Mesodermal cell (in vitro differentiated cells): ENCODE data around the gene LRBA.

Source experiments
- H3K27ac ChIP-seq: 2 replicates; pipeline ENCODE4 v1.7.0; 2013; ENCODE audit warnings: mild to moderate bottlenecking, low read depth, low read length, moderate library complexity; ENCODE audit not compliant: severe bottlenecking
- H3K36me3 ChIP-seq: 2 replicates; pipeline ENCODE4 v1.7.1; 2013; ENCODE audit warnings: mild to moderate bottlenecking, low read length, moderate library complexity; ENCODE audit not compliant: control insufficient read depth, insufficient read depth
- H3K4me1 ChIP-seq: one replicate; pipeline ENCODE4 v1.7.1; 2013; ENCODE audit warnings: mild to moderate bottlenecking, low read length; ENCODE audit not compliant: insufficient read depth, control insufficient read depth, poor library complexity, severe bottlenecking
- H3K4me3 ChIP-seq: 2 replicates; pipeline ENCODE4 v1.7.0; 2013; ENCODE audit warnings: low read length, control low read depth, mild to moderate bottlenecking; ENCODE audit not compliant: insufficient read depth, poor library complexity, severe bottlenecking; ENCODE audit errors: extremely low read depth
- H3K9me3 ChIP-seq: 2 replicates; pipeline ENCODE4 v1.7.1; 2013; ENCODE audit warnings: mild to moderate bottlenecking, low read length, moderate library complexity; ENCODE audit not compliant: control insufficient read depth
- WGBS, 2 experiments: methylation state at CpG; one replicate each; pipeline ENCODE4 v1.1.5; 2013; ENCODE audit warnings: missing lambda C conversion rate in 2 of 2; ENCODE audit not compliant: insufficient coverage in 2 of 2; 5-methylcytosine and 5-hydroxymethylcytosine counted together

The LRBA gene

DNA sequence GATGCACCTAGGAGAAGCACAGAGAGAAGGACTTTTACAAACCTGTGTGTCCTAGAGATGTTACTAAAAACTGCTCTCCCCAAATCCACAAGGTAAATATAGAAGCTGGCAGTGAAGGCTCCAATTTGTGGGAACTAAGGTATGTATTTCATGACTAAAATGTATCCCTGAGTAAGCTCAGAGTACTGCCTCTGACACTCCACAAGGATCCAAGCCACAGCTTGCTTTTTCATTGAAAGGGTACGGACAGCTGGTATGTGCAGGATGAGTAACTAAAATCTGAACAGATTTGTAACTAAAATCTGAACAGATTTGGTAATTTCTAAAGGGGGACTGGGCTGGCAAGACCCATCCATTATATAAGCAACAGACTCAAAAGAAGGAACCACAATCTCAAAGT, 749.3 kb downstream of the LRBA start:
- H3K27ac ChIP-seq: no peak overlapping the region
- H3K4me3 ChIP-seq: no peak overlapping the region
- no CpG with 5 or more reads among the region's 1 CpG for WGBS, 2 experiments
- no peaks in the 10 kb centered on the region for H3K9me3 ChIP-seq
- H3K4me1 ChIP-seq: no peaks in the 10 kb centered on the region
- H3K36me3 ChIP-seq: peaks cover 4% of the 10 kb centered on the region

DNA sequence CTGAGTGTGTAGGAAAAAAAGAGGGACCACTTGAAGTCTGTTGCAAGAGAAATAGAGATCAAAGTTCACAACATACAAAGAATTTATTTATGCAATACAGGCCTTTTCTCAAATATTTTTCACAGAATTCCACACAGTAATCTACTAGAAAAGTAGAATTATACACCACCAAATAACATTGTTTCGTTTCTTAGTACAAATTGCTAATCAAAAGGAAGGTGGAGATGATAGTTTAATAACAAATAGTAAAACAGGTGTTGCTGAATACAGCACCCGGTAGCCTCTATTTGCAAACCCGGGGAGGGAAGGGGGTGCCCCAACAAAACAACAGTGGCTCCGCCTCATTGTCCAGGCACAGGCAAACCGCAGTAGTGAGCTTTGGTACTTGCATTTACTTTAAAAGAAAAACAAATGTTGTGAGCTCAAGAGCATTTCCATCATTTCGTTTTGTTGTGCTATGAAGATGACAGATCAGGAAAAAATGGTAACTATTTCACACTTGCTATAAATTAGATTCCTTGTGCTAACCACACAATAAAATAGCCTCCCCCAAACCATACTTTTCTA, 750.4 kb downstream of the LRBA start:
- no peak overlapping the region for H3K27ac ChIP-seq
- H3K4me3 ChIP-seq: no peak overlapping the region
- WGBS, 2 experiments: 85 to 88% methylated on average over 3 to 4 of the region's 6 CpGs
- H3K4me1 ChIP-seq: no peaks in the 10 kb centered on the region
- peaks cover 4% of the 10 kb centered on the region for H3K36me3 ChIP-seq
- no peaks in the 10 kb centered on the region for H3K9me3 ChIP-seq

DNA sequence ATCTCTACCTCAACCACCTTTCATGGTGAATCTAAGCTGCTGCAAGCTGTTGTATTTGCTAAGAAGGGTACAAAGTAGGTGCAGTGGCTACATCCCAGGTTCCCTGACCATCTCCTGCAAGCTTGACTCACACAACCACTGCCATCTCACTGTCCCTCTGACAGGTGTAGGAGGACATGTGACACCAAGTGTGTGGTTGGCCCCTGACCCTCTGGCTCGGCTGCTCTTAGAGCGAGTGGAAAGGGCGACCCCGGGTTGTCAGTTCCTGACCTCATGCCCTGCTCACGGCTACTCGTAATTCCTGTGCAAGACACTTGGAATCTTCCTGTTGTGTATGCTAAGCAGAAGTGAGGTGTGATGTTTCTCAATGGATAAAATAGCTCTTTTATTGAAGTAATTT, 752.5 kb downstream of the LRBA start:
- Histone ChIP-seq H3K36me3 (peaks cover 4% of the 10 kb centered on the region), H3K4me3 (no peak overlapping the region), H3K4me1 (no peaks in the 10 kb centered on the region), H3K27ac (no peak overlapping the region), H3K9me3 (no peaks in the 10 kb centered on the region)
- 89 to 95% methylated on average over 6 of the region's 6 CpGs for WGBS, 2 experiments

DNA sequence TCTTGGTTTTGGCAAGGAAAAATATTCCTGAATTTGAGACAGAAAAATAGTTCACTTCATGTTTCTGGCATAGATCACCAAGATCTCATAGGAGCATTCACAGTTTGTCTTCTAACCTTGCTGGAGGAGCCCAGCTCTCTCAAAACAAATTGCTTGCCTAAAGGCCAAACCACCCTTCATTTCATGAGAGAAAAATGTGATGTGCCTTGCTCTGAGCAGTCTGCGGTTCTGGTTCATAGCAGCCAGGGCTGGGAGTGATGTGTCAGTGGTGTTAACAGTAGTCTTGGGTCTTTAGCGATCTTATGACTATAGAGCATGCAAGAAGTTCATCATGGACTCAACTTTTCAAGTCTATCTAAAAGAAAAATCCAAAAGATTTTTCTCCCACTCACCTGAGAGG, 753.5 kb downstream of the LRBA start:
- Histone ChIP-seq H3K36me3 (peaks cover 4% of the 10 kb centered on the region), H3K9me3 (no peaks in the 10 kb centered on the region), H3K4me3 (no peak overlapping the region), H3K27ac (no peak overlapping the region), H3K4me1 (no peaks in the 10 kb centered on the region)
- 100% methylated on average over 1 of the region's 2 CpGs; no CpG with 5 or more reads in 1 of the 2 experiments for WGBS, 2 experiments

DNA sequence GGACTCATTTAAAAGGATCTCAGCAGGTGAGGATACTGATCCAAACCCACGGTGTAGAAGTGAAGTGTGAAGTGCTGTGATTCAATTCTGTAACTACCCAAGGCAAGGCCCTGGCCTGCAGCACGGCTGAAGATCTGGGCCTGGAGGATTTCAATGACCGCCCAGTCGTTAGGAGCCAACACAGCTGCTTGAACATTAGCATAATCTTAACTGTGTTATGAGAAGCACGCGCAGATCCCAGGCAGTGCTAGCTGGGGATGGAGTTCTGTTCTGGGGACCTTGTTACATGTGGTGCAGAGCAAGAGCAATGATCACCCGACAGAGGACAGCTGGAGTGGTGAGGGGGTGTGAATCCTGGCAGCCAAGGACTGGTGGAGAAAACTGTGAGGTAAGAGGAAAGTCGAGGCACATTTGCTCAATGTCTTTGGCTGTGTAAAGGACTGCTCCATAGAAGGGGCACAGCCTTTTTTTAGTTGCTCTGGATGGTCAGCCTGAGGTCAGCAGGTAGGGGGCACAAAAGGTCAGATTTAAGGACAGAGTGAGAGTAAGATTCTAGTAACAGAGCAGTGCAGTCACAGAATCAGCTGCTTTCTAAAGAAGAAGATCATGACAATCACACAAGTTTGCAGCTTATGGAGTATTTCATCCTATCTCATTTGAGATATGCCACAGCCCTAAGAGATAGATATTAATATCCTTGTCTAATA, 755.1 kb downstream of the LRBA start:
- Histone ChIP-seq H3K36me3 (no peaks in the 10 kb centered on the region), H3K9me3 (no peaks in the 10 kb centered on the region), H3K4me3 (no peak overlapping the region), H3K27ac (peak overlapping the region; percentile 41), H3K4me1 (no peaks in the 10 kb centered on the region)
- WGBS, 2 experiments: 77 to 83% methylated on average over 6 of the region's 8 CpGs

DNA sequence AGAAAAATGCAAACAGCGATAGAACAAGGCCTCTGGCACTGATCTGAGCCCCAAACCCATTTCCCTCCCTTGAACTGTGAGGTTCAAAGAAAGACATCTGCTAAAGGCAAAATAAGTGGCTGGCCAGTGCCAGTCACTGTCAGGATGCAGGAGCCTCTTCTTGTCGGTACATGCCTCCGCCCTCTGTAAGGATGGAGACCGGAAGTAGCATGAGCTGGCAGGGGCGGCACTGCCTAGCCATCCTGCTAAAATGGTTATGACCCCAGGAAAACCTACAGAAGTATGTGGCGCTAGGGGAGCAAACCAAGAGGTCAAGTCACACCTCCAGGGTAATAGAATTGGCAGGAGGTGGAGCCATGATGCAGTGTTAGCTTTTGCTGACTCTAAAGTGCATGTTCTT, 756.5 kb downstream of the LRBA start:
- 94 to 98% methylated on average over 6 of the region's 6 CpGs for WGBS, 2 experiments
- H3K9me3 ChIP-seq: no peaks in the 10 kb centered on the region
- no peaks in the 10 kb centered on the region for H3K4me1 ChIP-seq
- H3K27ac ChIP-seq: no peak overlapping the region
- H3K4me3 ChIP-seq: no peak overlapping the region
- no peaks in the 10 kb centered on the region for H3K36me3 ChIP-seq

DNA sequence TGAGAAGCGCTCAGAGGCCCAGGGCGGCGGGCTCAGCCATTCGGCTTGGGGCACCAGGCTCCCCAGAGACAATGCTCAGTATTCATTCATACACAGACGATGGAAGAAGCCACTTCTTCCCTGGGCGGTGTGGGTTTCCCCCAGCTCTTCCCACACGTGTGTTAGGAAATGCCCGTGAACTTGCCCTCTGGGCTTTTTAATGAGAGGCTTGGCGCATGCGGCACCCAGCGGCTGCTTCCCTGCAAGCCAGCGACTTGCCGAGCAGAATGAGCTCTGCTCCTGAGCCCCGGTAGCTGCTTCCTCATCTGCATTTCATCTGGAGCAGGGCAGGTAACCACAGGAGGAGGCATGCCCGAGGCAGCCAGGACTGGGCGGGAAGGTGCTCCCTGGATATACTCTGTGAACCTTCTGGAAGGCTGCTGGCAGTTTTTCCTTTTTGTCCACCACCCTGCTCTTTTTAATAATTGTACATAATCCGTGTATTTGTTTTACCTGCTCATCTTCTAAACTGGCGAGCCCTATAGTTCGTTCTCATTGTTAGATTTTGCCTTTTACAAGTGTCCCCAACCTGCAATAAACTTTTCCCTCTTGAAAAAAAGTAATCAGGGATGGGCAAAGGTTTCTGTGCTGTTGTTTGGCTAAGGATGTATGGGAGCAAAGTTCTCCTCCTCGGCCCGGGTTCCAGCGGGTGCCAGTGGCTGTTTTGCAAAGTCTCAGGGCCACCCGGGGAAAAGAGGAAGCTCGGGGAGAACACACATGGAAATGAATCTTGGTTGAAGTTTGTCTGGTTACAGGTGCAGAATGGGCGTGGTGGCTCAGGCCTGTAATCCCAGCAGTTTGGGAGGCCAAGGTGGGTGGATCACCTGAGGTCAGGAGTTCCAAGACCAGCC, 758.0 kb downstream of the LRBA start:
- H3K27ac ChIP-seq: no peak overlapping the region
- 68 to 69% methylated on average over 23 to 24 of the region's 25 CpGs for WGBS, 2 experiments
- peaks cover 3% of the 10 kb centered on the region for H3K4me1 ChIP-seq
- H3K36me3 ChIP-seq: no peaks in the 10 kb centered on the region
- no peak overlapping the region for H3K4me3 ChIP-seq
- no peaks in the 10 kb centered on the region for H3K9me3 ChIP-seq

DNA sequence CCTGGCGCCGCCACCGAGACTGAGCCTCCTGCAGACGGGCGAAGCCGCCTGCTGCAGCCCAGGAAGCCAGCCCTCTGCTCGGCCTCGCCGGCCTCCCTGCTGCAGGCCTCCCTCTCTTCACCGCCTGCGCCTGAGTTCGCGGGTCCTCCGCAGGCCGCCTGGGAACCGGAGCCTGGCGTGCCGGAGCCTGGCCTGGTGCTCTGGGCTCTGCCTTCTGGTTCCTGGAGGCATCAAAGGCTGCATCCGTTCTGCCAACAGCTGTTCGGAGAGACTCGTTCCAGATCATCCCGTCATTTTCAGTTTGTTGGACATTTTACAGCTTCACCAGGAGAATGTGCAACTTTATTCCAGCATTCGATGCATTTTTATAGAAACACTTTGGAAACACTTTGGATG, 758.9 kb downstream of the LRBA start:
- Histone ChIP-seq H3K36me3 (no peaks in the 10 kb centered on the region), H3K4me1 (peaks cover 3% of the 10 kb centered on the region), H3K27ac (no peak overlapping the region), H3K4me3 (no peak overlapping the region), H3K9me3 (no peaks in the 10 kb centered on the region)
- WGBS, 2 experiments: 95 to 98% methylated on average over 17 to 23 of the region's 23 CpGs

DNA sequence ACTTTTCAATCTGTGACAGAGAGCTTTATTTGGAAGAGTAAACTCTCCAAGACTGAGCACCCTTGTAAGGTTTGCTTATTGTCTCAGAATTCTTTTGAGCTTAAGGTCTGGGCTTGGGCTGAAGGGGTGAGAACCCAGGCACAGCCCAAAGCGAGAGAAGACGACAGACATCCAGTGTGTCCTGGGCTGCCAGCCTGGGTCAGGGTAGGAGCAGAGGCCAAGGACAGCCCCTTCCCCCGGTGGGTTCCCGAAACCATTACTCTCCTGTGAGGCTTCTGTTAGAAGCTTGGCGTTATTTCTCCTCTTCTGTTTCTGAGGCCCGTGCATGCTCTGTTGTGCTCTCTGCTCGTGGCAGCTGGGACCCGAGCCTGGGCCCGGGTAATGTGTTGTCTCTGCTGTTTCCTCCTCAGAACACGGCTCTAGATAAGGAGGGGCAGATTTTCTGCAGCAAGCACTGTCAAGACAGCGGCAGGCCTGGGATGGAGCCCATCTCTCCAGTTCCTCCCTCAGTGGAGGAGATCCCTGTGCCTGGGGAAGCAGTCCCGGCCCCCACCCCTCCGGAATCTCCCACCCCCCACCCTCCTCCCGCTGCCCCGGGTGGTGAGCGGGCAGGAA, 759.4 kb downstream of the LRBA start:
- Histone ChIP-seq H3K36me3 (no peaks in the 10 kb centered on the region), H3K4me1 (peaks cover 3% of the 10 kb centered on the region), H3K9me3 (no peaks in the 10 kb centered on the region), H3K4me3 (no peak overlapping the region), H3K27ac (no peak overlapping the region)
- 80 to 90% methylated on average over 10 to 13 of the region's 16 CpGs for WGBS, 2 experiments

DNA sequence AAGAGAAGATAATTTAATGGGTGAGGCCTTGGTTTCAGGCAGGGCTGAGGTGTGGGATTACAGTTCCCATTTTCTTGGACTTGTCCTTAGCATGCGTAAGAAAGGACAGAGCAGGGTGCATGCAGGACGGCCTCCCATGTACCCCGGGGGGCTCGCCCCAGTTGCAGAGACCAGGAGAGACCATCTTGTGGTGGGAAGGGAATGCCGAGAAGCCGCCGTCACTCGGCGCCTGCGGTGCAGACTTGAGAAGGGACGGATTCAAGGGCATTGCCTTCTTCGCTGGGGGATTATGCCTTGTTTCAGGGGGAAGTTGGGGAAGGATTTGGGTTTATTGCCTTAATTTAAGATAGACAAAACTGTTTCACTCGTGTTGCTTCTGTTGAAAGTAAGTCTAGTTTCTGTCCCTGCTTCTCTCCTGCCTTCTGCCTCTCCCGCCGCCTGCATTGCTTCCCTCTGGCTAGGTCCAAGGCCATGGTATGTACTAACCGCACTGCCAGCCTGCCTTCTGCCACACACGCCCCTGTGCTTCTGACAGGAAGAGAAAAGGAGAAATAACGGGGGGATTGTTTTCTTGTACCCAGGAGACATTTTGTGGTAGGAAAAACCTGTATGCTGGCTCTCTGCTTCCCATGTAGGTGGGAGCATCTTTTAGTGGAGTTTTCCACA, 761.0 kb downstream of the LRBA start:
- 92 to 93% methylated on average over 7 to 18 of the region's 18 CpGs for WGBS, 2 experiments

More for the DNA sequence above, 761.0 kb downstream of the LRBA start:
- Histone ChIP-seq H3K27ac (no peak overlapping the region), H3K9me3 (no peaks in the 10 kb centered on the region), H3K4me1 (peaks cover 3% of the 10 kb centered on the region), H3K4me3 (no peak overlapping the region), H3K36me3 (no peaks in the 10 kb centered on the region)
